IPS-18c (cell line): Measurements from ENCODE around the gene SPANXA2.
"Not testable (repeated sequence)": the region's sequence is repeated elsewhere in the genome, so short reads cannot be mapped to it uniquely, and the experiment has no call there.

ENCODE experiments used
- H3K4me3 ChIP-seq: 2 replicates; pipeline ENCODE4 v1.7.0; 2013; ENCODE audit warnings: low read depth, mild to moderate bottlenecking, low read length, moderate library complexity; ENCODE audit not compliant: insufficient read depth
- H3K9me3 ChIP-seq: one replicate; pipeline ENCODE4 v1.6.1; 2013; ENCODE audit warnings: mild to moderate bottlenecking, low read length, moderate library complexity; ENCODE audit not compliant: control insufficient read depth, insufficient read depth

SPANXA2 gene, protein sequence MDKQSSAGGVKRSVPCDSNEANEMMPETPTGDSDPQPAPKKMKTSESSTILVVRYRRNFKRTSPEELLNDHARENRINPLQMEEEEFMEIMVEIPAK

DNA sequence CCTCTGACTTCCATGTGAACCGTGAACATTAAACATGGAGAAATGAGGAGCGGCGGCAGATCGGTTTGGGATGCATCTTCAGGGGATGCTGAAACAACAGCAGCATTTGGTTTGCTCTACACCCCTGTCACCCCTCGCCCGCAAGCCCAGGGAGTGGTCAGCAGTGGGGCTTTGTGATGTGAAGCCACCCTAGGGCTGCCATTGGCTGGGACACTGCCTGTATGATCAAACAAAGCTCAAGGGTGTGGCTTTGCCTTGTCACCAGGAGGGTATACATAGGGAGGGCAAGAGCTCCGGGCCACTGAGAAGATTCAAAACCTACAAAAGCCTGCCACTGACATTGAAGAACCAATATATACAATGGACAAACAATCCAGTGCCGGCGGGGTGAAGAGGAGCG, at the start of gene SPANXA2:
TSS of gene SPANXA2 (plus strand) at position 301 of the 400 bp plus-strand sequence. CDS start at position 361, 60 bp downstream.
- not testable (repeated sequence) for H3K4me3 ChIP-seq, H3K9me3 ChIP-seq

DNA sequence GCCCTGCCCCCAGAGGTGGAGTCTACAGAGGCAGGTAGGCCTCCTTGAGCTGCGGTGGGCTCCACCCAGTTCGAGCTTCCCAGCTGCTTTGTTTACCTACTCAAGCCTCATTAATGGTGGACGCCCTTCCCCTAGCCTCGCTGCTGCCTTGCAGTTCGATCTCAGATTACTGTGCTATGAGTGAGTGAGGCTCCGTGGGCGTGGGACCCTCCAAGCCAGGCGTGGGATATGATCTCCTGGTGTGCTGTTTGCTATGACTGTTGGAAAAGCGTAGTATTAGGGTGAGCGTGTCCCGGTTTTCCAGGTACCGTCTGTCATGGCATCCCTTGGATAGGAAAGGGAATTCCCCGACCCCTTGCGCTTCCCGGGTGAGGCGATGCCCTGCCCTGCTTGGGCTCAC, 47.0 kb upstream of the SPANXA2 start:
- H3K4me3 ChIP-seq: not testable (repeated sequence)

DNA sequence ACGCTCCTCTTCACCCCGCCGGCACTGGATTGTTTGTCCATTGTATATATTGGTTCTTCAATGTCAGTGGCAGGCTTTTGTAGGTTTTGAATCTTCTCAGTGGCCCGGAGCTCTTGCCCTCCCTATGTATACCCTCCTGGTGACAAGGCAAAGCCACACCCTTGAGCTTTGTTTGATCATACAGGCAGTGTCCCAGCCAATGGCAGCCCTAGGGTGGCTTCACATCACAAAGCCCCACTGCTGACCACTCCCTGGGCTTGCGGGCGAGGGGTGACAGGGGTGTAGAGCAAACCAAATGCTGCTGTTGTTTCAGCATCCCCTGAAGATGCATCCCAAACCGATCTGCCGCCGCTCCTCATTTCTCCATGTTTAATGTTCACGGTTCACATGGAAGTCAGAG, 4.9 kb upstream of the SPANXA2 start, which contains the start of gene SPANXA1:
TSS of gene SPANXA1 (minus strand) at position 101 of the 400 bp plus-strand sequence. CDS start at position 41, 60 bp downstream.
- not testable (repeated sequence) for H3K4me3 ChIP-seq, H3K9me3 ChIP-seq

More for the DNA sequence above, 47.0 kb upstream of the SPANXA2 start:
- not testable (repeated sequence) for H3K9me3 ChIP-seq

DNA sequence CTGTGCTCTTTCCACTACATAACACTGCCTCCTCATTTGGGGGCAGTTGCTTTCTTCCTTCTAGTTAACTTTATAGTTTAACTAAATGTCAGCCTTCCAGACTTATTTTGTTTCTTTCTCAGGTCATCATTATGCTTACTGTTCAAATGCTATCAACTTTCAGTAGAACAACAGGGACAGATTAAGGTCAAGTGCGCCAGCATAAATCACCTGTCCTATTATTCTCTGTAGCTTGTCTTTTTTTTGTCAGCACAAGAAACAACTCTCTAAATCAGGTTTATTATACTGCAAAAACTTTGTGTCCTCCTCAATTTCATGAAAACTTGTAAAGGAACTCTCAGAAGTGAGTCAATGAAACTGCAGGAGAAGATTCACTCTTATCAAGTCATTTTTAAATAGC, 19.6 kb downstream of the SPANXA2 start:
- Histone ChIP-seq H3K4me3 (no peak overlapping the region), H3K9me3 (peaks cover 2% of the 10 kb centered on the region)

DNA sequence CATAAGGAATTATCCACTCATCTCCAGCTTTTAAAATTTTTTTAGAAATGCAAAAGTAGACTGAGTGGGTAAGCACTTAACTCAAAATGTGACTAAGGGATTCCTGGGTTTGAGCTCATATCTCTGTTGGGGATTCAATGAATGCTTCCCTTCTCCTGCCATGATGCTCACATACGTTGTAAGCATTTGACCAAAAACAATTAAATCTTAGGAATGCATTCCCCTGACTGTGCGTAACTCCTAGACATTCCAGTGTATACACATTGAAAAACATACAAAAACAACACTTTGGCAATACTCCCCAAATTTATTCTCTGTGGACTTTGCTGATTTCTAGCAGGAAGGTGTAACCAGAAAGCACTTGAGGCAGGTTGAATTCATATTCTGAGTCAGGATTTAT, 29.8 kb downstream of the SPANXA2 start:
- no peak overlapping the region for H3K4me3 ChIP-seq

DNA sequence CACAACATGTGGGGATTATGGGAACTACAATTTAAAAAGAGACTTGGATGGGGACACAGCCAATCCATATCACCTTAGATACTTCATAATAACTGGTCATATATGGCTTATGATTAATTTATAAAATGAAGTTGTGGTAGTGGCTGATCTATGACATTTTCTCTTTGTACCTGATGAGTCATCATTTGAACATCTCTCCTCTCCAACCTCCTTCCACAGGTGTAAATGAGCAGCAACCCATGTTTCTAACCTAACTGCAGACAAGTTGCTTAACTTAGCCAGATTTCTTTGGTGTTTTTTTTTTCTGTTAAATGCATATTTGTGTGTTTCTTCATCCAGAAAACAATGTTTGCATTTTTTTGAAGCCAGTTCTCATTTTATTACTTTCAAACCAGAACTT, 42.6 kb downstream of the SPANXA2 start:
- H3K4me3 ChIP-seq: no peak overlapping the region
- peaks cover 13% of the 10 kb centered on the region for H3K9me3 ChIP-seq

More for the DNA sequence above, 29.8 kb downstream of the SPANXA2 start:
- H3K9me3 ChIP-seq: peaks cover 4% of the 10 kb centered on the region

DNA sequence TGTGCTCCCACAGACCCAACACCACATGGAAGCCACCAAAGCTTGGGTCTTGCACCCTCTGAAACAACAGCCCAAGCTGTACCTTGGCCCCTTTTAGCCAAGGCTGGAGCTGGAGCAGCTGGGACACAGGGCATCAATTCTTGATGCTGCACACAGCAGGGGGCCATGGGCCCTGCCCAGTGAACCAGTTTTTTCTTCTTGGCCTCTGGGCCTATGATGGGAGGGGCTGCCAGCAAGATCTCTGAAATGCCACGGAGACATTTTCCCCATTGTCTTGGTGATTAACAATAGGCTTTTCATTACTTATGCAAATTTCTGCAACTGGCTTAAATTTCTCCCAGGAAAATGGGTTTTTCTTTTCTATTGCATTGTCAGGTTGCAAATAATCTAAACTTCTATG, 49.0 kb downstream of the SPANXA2 start:
- H3K9me3 ChIP-seq: peaks cover 7% of the 10 kb centered on the region
- H3K4me3 ChIP-seq: no peak overlapping the region
